Neuronal stem cell (in vitro differentiated cells): ENCODE results near the gene CARD11.

Experiments used
- DNase-seq: peaks from one replicate; pipeline ENCODE4 v3.0.0-alpha.2; 2013; ENCODE audit warnings: low spot score
- H2AFZ ChIP-seq: one replicate; pipeline ENCODE4 v1.6.1; 2013; ENCODE audit warnings: mild to moderate bottlenecking, low read length, inconsistent platforms
- H2AK5ac ChIP-seq: 2 replicates; pipeline ENCODE4 v1.6.1; 2013; ENCODE audit warnings: low read depth, mild to moderate bottlenecking, inconsistent platforms, low read length, moderate library complexity, mixed read lengths
- H2BK120ac ChIP-seq: 2 replicates; pipeline ENCODE4 v1.6.1; 2013; ENCODE audit warnings: low read depth, mild to moderate bottlenecking, inconsistent platforms, low read length, moderate library complexity, mixed read lengths
- H2BK12ac ChIP-seq: one replicate; pipeline ENCODE4 v1.6.1; 2013; ENCODE audit warnings: low read length, inconsistent platforms
- H2BK15ac ChIP-seq: 2 replicates; pipeline ENCODE4 v1.6.1; 2013; ENCODE audit warnings: mild to moderate bottlenecking, low read length, inconsistent platforms, mixed read lengths
- H2BK5ac ChIP-seq: one replicate; pipeline ENCODE4 v1.6.1; 2013; ENCODE audit warnings: inconsistent platforms, mild to moderate bottlenecking, low read length, moderate library complexity
- H3K14ac ChIP-seq: one replicate; pipeline ENCODE4 v1.6.1; 2013; ENCODE audit warnings: low read length, inconsistent platforms
- H3K18ac ChIP-seq: 2 replicates; pipeline ENCODE4 v1.6.1; 2013; ENCODE audit warnings: low read length, inconsistent platforms
- H3K23ac ChIP-seq: 2 replicates; pipeline ENCODE4 v1.6.1; 2013; ENCODE audit warnings: low read depth, mild to moderate bottlenecking, mixed read lengths, low read length, inconsistent platforms; ENCODE audit not compliant: poor library complexity
- H3K27ac ChIP-seq: replicated peaks from 3 replicates; pipeline ENCODE4 v1.5.1; 2013; ENCODE audit warnings: low read length, inconsistent platforms
- H3K27me3 ChIP-seq, 3 experiments: 2 replicates each; pipeline ENCODE4 v1.6.1; 2013; ENCODE audit warnings: low read length in 3 of 3, mild to moderate bottlenecking in 2 of 3, inconsistent platforms in 1 of 3, low read depth in 1 of 3, mixed read lengths in 1 of 3, moderate library complexity in 1 of 3; ENCODE audit not compliant: control insufficient read depth in 3 of 3, insufficient read depth in 3 of 3
- H3K36me3 ChIP-seq, 2 donors: replicated peaks in 1 of 2; 2 replicates each; pipeline ENCODE4 v1.6.1; 2013; ENCODE audit warnings: low read length in 2 of 2; ENCODE audit not compliant: control insufficient read depth in 2 of 2, insufficient read depth in 2 of 2
- H3K4ac ChIP-seq: 2 replicates; pipeline ENCODE4 v1.6.1; 2013; ENCODE audit warnings: inconsistent platforms, mild to moderate bottlenecking, low read length, moderate library complexity
- H3K4me1 ChIP-seq, 2 donors: 1 replicate in 1 of 2; 2 replicates in 1 of 2; pipeline ENCODE4 v1.6.1; 2013; ENCODE audit warnings: low read length in 2 of 2, low read depth in 1 of 2; ENCODE audit not compliant: control insufficient read depth in 2 of 2, insufficient read depth in 1 of 2
- H3K4me2 ChIP-seq: one replicate; pipeline ENCODE4 v1.6.1; 2013; ENCODE audit warnings: mild to moderate bottlenecking, low read length, inconsistent platforms; ENCODE audit not compliant: insufficient read depth, poor library complexity, severe bottlenecking
- H3K4me3 ChIP-seq, 2 donors: 2 replicates each; pipeline ENCODE4 v1.5.1; 2013; ENCODE audit warnings: low read length in 2 of 2, mild to moderate bottlenecking in 2 of 2, inconsistent platforms in 1 of 2, moderate library complexity in 1 of 2
- H3K79me1 ChIP-seq: one replicate; pipeline ENCODE4 v1.6.1; 2013; ENCODE audit warnings: low read depth, mild to moderate bottlenecking, inconsistent platforms, low read length, moderate library complexity
- H3K9ac ChIP-seq: one replicate; pipeline ENCODE4 v1.6.1; 2013; ENCODE audit warnings: mild to moderate bottlenecking, low read depth, low read length, inconsistent platforms; ENCODE audit not compliant: poor library complexity
- H3K9me3 ChIP-seq, 2 donors: replicated peaks in 1 of 2; 2 replicates each; pipeline versions ENCODE3 to v1.6.1; 2013; ENCODE audit warnings: low read length in 2 of 2, mild to moderate bottlenecking in 2 of 2, inconsistent platforms in 1 of 2, low read depth in 1 of 2, mixed read lengths in 1 of 2, moderate library complexity in 1 of 2; ENCODE audit not compliant: control insufficient read depth in 2 of 2, insufficient read depth in 1 of 2
- H4K8ac ChIP-seq: one replicate; pipeline ENCODE4 v1.6.1; 2013; ENCODE audit warnings: low read depth, mild to moderate bottlenecking, inconsistent platforms, low read length, moderate library complexity
- H4K91ac ChIP-seq: one replicate; pipeline ENCODE4 v1.6.1; 2013; ENCODE audit warnings: low read length, low read depth, mild to moderate bottlenecking, inconsistent platforms; ENCODE audit not compliant: poor library complexity
- WGBS, 2 donors: extraction: QIAGEN DNeasy Blood & Tissue Kit; methylation state at CpG; one replicate each; pipeline ENCODE4 v1.1.7; 2013; ENCODE audit warnings: missing lambda C conversion rate in 2 of 2, mixed read lengths in 1 of 2; ENCODE audit not compliant: insufficient read length in 2 of 2, insufficient replicate concordance in 1 of 2; ENCODE audit errors: extremely low coverage in 2 of 2; 5-methylcytosine and 5-hydroxymethylcytosine counted together

Gene CARD11

GRCh38 chr7:2893411-2893861 is 150.2 kb downstream of the CARD11 start:
- no peak overlapping the region for H2BK12ac ChIP-seq
- no peaks in the 10 kb centered on the region for H3K9me3 ChIP-seq
- DNase-seq, result no peak
- no peak overlapping the region for H2BK120ac ChIP-seq
- no peak overlapping the region for H2BK15ac ChIP-seq
- no peak overlapping the region for H3K4me2 ChIP-seq
- no peaks in the 10 kb centered on the region for H3K27me3 ChIP-seq
- H3K4ac ChIP-seq, result no peak overlapping the region
- no peak overlapping the region for H4K91ac ChIP-seq
- peaks cover 0 to 2% of the 10 kb centered on the region in 2 donors for H3K4me1 ChIP-seq
- H3K9ac ChIP-seq, result no peak overlapping the region
- H3K23ac ChIP-seq, result no peak overlapping the region
- no peak overlapping the region for H3K14ac ChIP-seq
- no peak overlapping the region for H3K18ac ChIP-seq
- H2AK5ac ChIP-seq, result no peak overlapping the region
- H4K8ac ChIP-seq, result no peak overlapping the region
- H2BK5ac ChIP-seq, result no peak overlapping the region
- no peak overlapping the region for H3K4me3 ChIP-seq
- no peak overlapping the region for H3K27ac ChIP-seq
- no peaks in the 10 kb centered on the region for H3K79me1 ChIP-seq
- H3K36me3 ChIP-seq, result no peaks in the 10 kb centered on the region
- H2AFZ ChIP-seq, result no peak overlapping the region
- no CpG with 5 or more reads among the region's 9 CpGs for WGBS, 2 donors

- H3K4me3 ChIP-seq, result no peak overlapping the region
- WGBS, 2 donors, result no CpG with 5 or more reads among the region's 8 CpGs
- H3K4ac ChIP-seq, result no peak overlapping the region
- H2BK120ac ChIP-seq, result no peak overlapping the region
- H4K8ac ChIP-seq, result no peak overlapping the region
- H3K4me2 ChIP-seq, result no peak overlapping the region
- H4K91ac ChIP-seq, result no peak overlapping the region
- no peak overlapping the region for H3K9ac ChIP-seq
- no peak overlapping the region for H2BK15ac ChIP-seq
- H2BK12ac ChIP-seq, result no peak overlapping the region
- no peak overlapping the region for H2AK5ac ChIP-seq
- no peak overlapping the region for H3K27ac ChIP-seq
- H3K36me3 ChIP-seq, result no peaks in the 10 kb centered on the region
- no peak overlapping the region for H2AFZ ChIP-seq
- H3K9me3 ChIP-seq, result no peaks in the 10 kb centered on the region
- H3K79me1 ChIP-seq, result no peaks in the 10 kb centered on the region
- no peaks in the 10 kb centered on the region for H3K27me3 ChIP-seq
- no peak overlapping the region for H3K14ac ChIP-seq
- H3K18ac ChIP-seq, result no peak overlapping the region
- H3K4me1 ChIP-seq, result peaks cover 0 to 2% of the 10 kb centered on the region in 2 donors
- H3K23ac ChIP-seq, result no peak overlapping the region
- DNase-seq, result no peak
- no peak overlapping the region for H2BK5ac ChIP-seq
These were observed 151.1 kb downstream of the CARD11 start for GRCh38 chr7:2892549-2892948.

DNA sequence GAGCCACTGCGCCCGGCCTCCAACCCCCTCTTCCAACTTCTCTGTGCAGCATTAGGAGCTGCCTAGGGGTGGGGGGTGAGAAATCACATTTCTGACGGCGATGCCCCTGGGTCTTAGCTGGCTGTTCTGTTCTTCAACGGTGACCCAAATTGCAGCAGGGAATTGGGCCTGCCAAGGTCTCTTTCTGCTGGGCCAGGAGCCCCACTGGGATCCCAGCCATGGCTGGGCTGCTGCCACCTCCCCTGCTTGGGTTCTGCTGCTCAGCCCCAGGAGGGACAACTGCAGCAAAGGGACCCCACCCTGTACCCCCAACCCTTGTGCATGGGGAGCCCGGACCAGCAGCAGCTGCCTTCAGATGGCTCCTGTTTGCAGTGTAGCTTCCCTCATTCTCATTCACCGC is 155.9 kb downstream of the CARD11 start:
- H2BK5ac ChIP-seq, result no peak overlapping the region
- H2BK120ac ChIP-seq, result no peak overlapping the region
- H3K4me3 ChIP-seq, result no peak overlapping the region
- no peak overlapping the region for H3K4me2 ChIP-seq
- no peak overlapping the region for H3K14ac ChIP-seq
- no peak for DNase-seq
- no peak overlapping the region for H3K18ac ChIP-seq
- H3K4me1 ChIP-seq, result peaks cover 4 to 10% of the 10 kb centered on the region in 2 donors
- no peak overlapping the region for H2AFZ ChIP-seq
- H2AK5ac ChIP-seq, result no peak overlapping the region
- no peaks in the 10 kb centered on the region for H3K36me3 ChIP-seq
- H3K4ac ChIP-seq, result no peak overlapping the region
- WGBS, 2 donors, result no CpG with 5 or more reads among the region's 7 CpGs
- H4K8ac ChIP-seq, result no peak overlapping the region
- no peak overlapping the region for H4K91ac ChIP-seq
- H3K27me3 ChIP-seq, result no peaks in the 10 kb centered on the region
- H3K23ac ChIP-seq, result no peak overlapping the region
- no peak overlapping the region for H2BK12ac ChIP-seq
- no peak overlapping the region for H3K27ac ChIP-seq
- no peaks in the 10 kb centered on the region for H3K9me3 ChIP-seq
- no peaks in the 10 kb centered on the region for H3K79me1 ChIP-seq
- H3K9ac ChIP-seq, result no peak overlapping the region
- no peak overlapping the region for H2BK15ac ChIP-seq

GRCh38 chr7:2886900-2887299 is 156.8 kb downstream of the CARD11 start:
- no peaks in the 10 kb centered on the region for H3K36me3 ChIP-seq
- H3K4me2 ChIP-seq, result no peak overlapping the region
- no peak overlapping the region for H3K27ac ChIP-seq
- H3K9ac ChIP-seq, result peak overlapping the region; percentile 50
- no peaks in the 10 kb centered on the region for H3K79me1 ChIP-seq
- no peak overlapping the region for H2BK5ac ChIP-seq
- peak overlapping the region; percentile 97 for H2BK120ac ChIP-seq
- H2BK12ac ChIP-seq, result peak overlapping the region; percentile 58
- H3K4ac ChIP-seq, result peak overlapping the region; percentile 2
- peak overlapping the region; percentile 95 for H3K18ac ChIP-seq
- H4K8ac ChIP-seq, result peak overlapping the region; percentile 43
- no peak overlapping the region for H3K14ac ChIP-seq
- H3K23ac ChIP-seq, result peak overlapping the region; percentile 63
- peak overlapping the region; percentile 96 for H2AK5ac ChIP-seq
- H3K9me3 ChIP-seq, result no peaks in the 10 kb centered on the region
- peak overlapping the region; percentile 22 for H4K91ac ChIP-seq
- peak; percentile 59 for DNase-seq
- H2AFZ ChIP-seq, result peak overlapping the region; percentile 69
- peaks cover 6 to 14% of the 10 kb centered on the region in 2 donors for H3K4me1 ChIP-seq
- H2BK15ac ChIP-seq, result peak overlapping the region; percentile 62
- H3K4me3 ChIP-seq, result no peak overlapping the region
- H3K27me3 ChIP-seq, result no peaks in the 10 kb centered on the region
- WGBS, 2 donors, result no CpG with 5 or more reads among the region's 12 CpGs
